ENCODE data around the gene LTF.

DNA sequence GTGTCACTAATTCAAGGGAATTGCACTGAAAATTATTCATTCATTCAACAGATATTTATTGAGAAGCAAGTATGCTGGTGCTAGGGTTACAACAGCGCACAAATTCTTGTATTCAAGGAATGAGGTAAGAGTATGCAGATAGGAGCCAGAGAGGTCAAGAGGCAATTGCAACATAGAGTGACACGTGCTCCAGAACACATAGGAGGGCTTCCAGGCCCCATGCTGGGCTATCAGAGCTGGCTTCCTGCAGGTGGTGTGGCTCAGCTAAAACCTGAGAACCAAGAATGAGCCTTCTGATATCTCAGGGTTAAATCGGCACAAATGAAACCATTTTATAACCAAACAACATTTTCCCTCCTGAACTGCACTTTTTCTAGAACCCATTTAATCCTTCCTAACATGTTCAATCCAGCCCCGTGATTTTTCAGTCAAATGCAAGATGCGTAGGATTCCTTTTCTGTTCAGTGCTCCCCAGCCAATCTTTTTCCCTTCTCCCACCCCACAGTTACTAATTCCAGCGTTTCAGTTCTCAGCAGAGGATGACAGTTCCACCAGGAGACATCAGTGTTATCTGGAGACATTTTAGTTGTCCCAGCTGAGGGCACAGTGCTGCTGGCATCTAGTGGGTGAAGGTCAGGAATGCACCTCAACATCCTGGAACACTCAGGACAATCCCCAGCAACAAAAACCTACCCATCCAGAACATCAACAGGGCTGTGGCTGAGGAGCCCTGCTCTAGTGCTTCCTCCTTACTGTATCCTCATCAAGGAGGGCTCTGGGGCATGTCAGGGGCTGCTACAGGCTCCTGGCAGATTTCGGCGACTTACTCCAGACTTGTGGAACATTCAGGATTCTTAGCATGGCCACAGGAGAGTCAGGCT is 70.9 kb downstream of the LTF start:
- no peak for TF ChIP-seq BHLHE40 (IDR thresholded peaks at IDR 0.05; ENCODE audit: borderline replicate concordance)
- TF ChIP-seq TARDBP (IDR thresholded peaks at IDR 0.05): no peak
- TF ChIP-seq ZNF384 (IDR thresholded peaks at IDR 0.05): no peak
- no peak for TF ChIP-seq FOXM1 (IDR thresholded peaks at IDR 0.05; ENCODE audit: borderline replicate concordance)
- TF ChIP-seq SUZ12 (IDR thresholded peaks at IDR 0.05): no peak
